Activated CD8-positive, alpha-beta memory T cell treated with anti-CD3 and anti-CD28 coated beads for 36 hours (primary cell): ENCODE data around the gene NFX1. TPM values are rescaled to one million over a fixed set of nuclear protein-coding genes. Genes with fewer than 3 reads are reported as not detected.

ENCODE experiments used
- CTCF ChIA-PET: fragments of 350-600 bp; sonication (Branson Sonifier 250); formaldehyde crosslinking; loops from one replicate; lab custom pipeline; 2021; ENCODE audit warnings: antibody characterized with exemption; lab: Charles Lee
- POLR2A ChIA-PET: fragments of 350-600 bp; sonication (Branson Sonifier 250); formaldehyde crosslinking; loops from one replicate; lab custom pipeline; 2021; ENCODE audit warnings: antibody characterized with exemption; lab: Charles Lee
- total RNA-seq, 2 experiments: library from RNA; stranded (reverse); gene quantifications; one replicate each; pipeline ENCODE4 v1.2.3, GENCODE V29; 2021

The NFX1 gene
- total RNA-seq, 2 experiments from 2014 or later = 41.2 to 42.7 TPM

GRCh38 chr9:33264473-33265177, 25.7 kb upstream of the NFX1 start, which contains the start of the genes BAG1 and CHMP5:
Gene BAG1 (minus strand): TSS chr9:33264708.
Gene CHMP5 (plus strand): TSS chr9:33265049. CDS start chr9:33265079, 30 bp downstream.
- CTCF ChIA-PET = interaction anchor here (1.4 kb wide), 1 partner anchor 38 kb away, joined by 3 read pairs; no protein-coding TSS in a partner anchor
- POLR2A ChIA-PET = interaction anchor here (2.3 kb wide), 1 partner anchor 25 kb away, joined by 8 read pairs; the partner anchor contains the start of gene NFX1

- ChIA-PET POLR2A (no interaction called here), CTCF (interaction anchor here (0.8 to 1.4 kb wide), 3 partner anchors 19 to 182 kb away, joined by 3 to 4 read pairs (median 3); partner anchors contain the start of gene AQP3)
These were observed 25.0 kb upstream of the NFX1 start for GRCh38 chr9:33265211-33265865.

- CTCF ChIA-PET = no interaction called here
- POLR2A ChIA-PET = no interaction called here
These were observed 23.1 kb upstream of the NFX1 start for GRCh38 chr9:33267151-33267767.

- CTCF ChIA-PET = no interaction called here
- POLR2A ChIA-PET = no interaction called here
These were observed 20.2 kb upstream of the NFX1 start for GRCh38 chr9:33270146-33270545.

- ChIA-PET POLR2A (no interaction called here), CTCF (interaction anchor here (0.6 kb wide), 1 partner anchor 156 kb away, joined by 3 read pairs; no protein-coding TSS in a partner anchor)
These were observed 18.3 kb upstream of the NFX1 start for GRCh38 chr9:33272061-33272460.

- ChIA-PET POLR2A (no interaction called here), CTCF (interaction anchor here (1.1 to 1.7 kb wide), 2 partner anchors 9 to 11 kb away, joined by 3 to 4 read pairs; no protein-coding TSS in a partner anchor)
These were observed 16.9 kb upstream of the NFX1 start for GRCh38 chr9:33273266-33273971.

GRCh38 chr9:33273972-33274328, 16.4 kb upstream of the NFX1 start:
- CTCF ChIA-PET = interaction anchor here (1.1 to 1.7 kb wide), 2 partner anchors 8 to 10 kb away, joined by 3 to 4 read pairs; no protein-coding TSS in a partner anchor
- POLR2A ChIA-PET = no interaction called here

GRCh38 chr9:33277484-33277883, 12.8 kb upstream of the NFX1 start:
- CTCF ChIA-PET = no interaction called here
- POLR2A ChIA-PET = no interaction called here

- ChIA-PET POLR2A (no interaction called here), CTCF (interaction anchor here (1.0 to 1.8 kb wide), 2 partner anchors 166 to 181 kb away, joined by 3 to 6 read pairs; no protein-coding TSS in a partner anchor)
These were observed 4.8 kb upstream of the NFX1 start for GRCh38 chr9:33285502-33285901.

- CTCF ChIA-PET = interaction anchor here (0.6 to 1.8 kb wide), 6 partner anchors 10 to 167 kb away, joined by 3 to 6 read pairs (median 4); no protein-coding TSS in a partner anchor
- POLR2A ChIA-PET = no interaction called here
These were observed 3.2 kb upstream of the NFX1 start for GRCh38 chr9:33287087-33287490.

GRCh38 chr9:33288235-33288634, 2.1 kb upstream of the NFX1 start:
- ChIA-PET CTCF (interaction anchor here (1.7 kb wide), 1 partner anchor 9 kb away, joined by 5 read pairs; no protein-coding TSS in a partner anchor), POLR2A (no interaction called here)

- ChIA-PET POLR2A (no interaction called here), CTCF (no interaction called here)
These were observed 1.4 kb upstream of the NFX1 start for GRCh38 chr9:33288828-33289483.

GRCh38 chr9:33289496-33289895, 820 bp upstream of the NFX1 start:
- CTCF ChIA-PET = interaction anchor here (0.6 to 1.7 kb wide), 5 partner anchors 12 to 177 kb away, joined by 3 to 5 read pairs (median 3); no protein-coding TSS in a partner anchor
- POLR2A ChIA-PET = interaction anchor here (0.7 to 1.4 kb wide), 7 partner anchors 26 to 265 kb away, joined by 3 to 8 read pairs (median 3); partner anchors contain the start of genes B4GALT1, BAG1, CHMP5 and DNAJA1

GRCh38 chr9:33289936-33290246, 425 bp upstream of the NFX1 start:
- ChIA-PET POLR2A (interaction anchor here (0.6 to 1.4 kb wide), 8 partner anchors 26 to 265 kb away, joined by 3 to 8 read pairs (median 3); partner anchors contain the start of genes B4GALT1, BAG1, CHMP5 and DNAJA1), CTCF (interaction anchor here (0.6 to 1.7 kb wide), 7 partner anchors 9 to 177 kb away, joined by 3 to 5 read pairs (median 3); no protein-coding TSS in a partner anchor)

GRCh38 chr9:33291031-33291397, 698 bp downstream of the NFX1 start:
- CTCF ChIA-PET = interaction anchor here (0.6 to 1.7 kb wide), 3 partner anchors 15 to 195 kb away, joined by 3 to 5 read pairs (median 4); no protein-coding TSS in a partner anchor
- POLR2A ChIA-PET = interaction anchor here (1.4 kb wide), 1 partner anchor 183 kb away, joined by 3 read pairs; the partner anchor contains the start of gene NOL6

GRCh38 chr9:33291901-33292300, 1.6 kb downstream of the NFX1 start:
- ChIA-PET POLR2A (no interaction called here), CTCF (interaction anchor here (0.6 kb wide), 1 partner anchor 11 kb away, joined by 3 read pairs; no protein-coding TSS in a partner anchor)

GRCh38 chr9:33293782-33294181, 3.5 kb downstream of the NFX1 start:
- POLR2A ChIA-PET = no interaction called here
- CTCF ChIA-PET = no interaction called here
